GM23338 (cell line): ENCODE results near the gene DIP2B. TPM values are rescaled to one million over a fixed set of nuclear protein-coding genes. Genes with fewer than 3 reads are reported as not detected.

ENCODE experiments used
- ATAC-seq: fragments of 200-7000 bp; cut with Tn5 transposase; 3 replicates; pipeline ENCODE4 v1.9.1; 2020
- DNase-seq: peaks from one replicate; pipeline ENCODE4 v3.0.0-alpha.2; 2015; ENCODE audit warnings: low spot score
- H2AFZ ChIP-seq: fragments of 200-600 bp; sonication (generic); 2 replicates; pipeline ENCODE4 v1.8.0; 2016; ENCODE audit warnings: antibody characterized with exemption, mild to moderate bottlenecking, moderate library complexity
- H3F3A ChIP-seq: fragments of 200-600 bp; sonication (generic); replicated peaks from 2 replicates; pipeline ENCODE4 v1.8.0; 2017; ENCODE audit warnings: antibody characterized with exemption, mixed run types, low read depth
- H3K27ac ChIP-seq: fragments of 200-600 bp; sonication (generic); 2 replicates; pipeline ENCODE4 v1.6.1; 2016; ENCODE audit warnings: low read depth
- H3K27me3 ChIP-seq: fragments of 200-600 bp; sonication (generic); 2 replicates; pipeline ENCODE4 v1.8.0; 2016; ENCODE audit warnings: mild to moderate bottlenecking, mixed run types, moderate library complexity; ENCODE audit not compliant: insufficient read depth
- H3K36me3 ChIP-seq: fragments of 200-600 bp; sonication (generic); 2 replicates; pipeline ENCODE4 v1.8.0; 2016; ENCODE audit warnings: mild to moderate bottlenecking; ENCODE audit not compliant: insufficient read depth
- H3K4me1 ChIP-seq: fragments of 200-600 bp; sonication (generic); 2 replicates; pipeline ENCODE4 v1.8.0; 2016; ENCODE audit warnings: mild to moderate bottlenecking, moderate library complexity; ENCODE audit not compliant: insufficient read depth
- H3K4me2 ChIP-seq: fragments of 200-600 bp; sonication (generic); 2 replicates; pipeline ENCODE4 v1.7.1; 2017; ENCODE audit warnings: mixed run types
- H3K4me3 ChIP-seq: fragments of 200-600 bp; sonication (generic); 2 replicates; pipeline ENCODE4 v1.6.1; 2016; ENCODE audit warnings: mixed run types
- H3K79me2 ChIP-seq: fragments of 200-600 bp; sonication (generic); replicated peaks from 2 replicates; pipeline ENCODE4 v1.8.0; 2017; ENCODE audit warnings: mild to moderate bottlenecking; ENCODE audit not compliant: insufficient read depth
- H3K9me2 ChIP-seq: fragments of 200-600 bp; sonication (generic); 2 replicates; pipeline ENCODE4 v1.8.0; 2017; ENCODE audit not compliant: insufficient read depth
- H4K20me1 ChIP-seq: fragments of 200-600 bp; sonication (generic); replicated peaks from 2 replicates; pipeline ENCODE4 v1.8.0; 2017; ENCODE audit warnings: mild to moderate bottlenecking; ENCODE audit not compliant: insufficient read depth
- H3K27ac Mint-ChIP-seq: 2 replicates; pipeline ENCODE4 v1.8.0; 2020; ENCODE audit warnings: inconsistent platforms, mild to moderate bottlenecking, moderate library complexity, mixed read lengths
- H3K27me3 Mint-ChIP-seq: 3 replicates; pipeline ENCODE4 v1.8.0; 2022; ENCODE audit warnings: low read depth, mild to moderate bottlenecking, moderate library complexity, mixed read lengths, inconsistent platforms; ENCODE audit not compliant: insufficient read depth, poor library complexity
- H3K36me3 Mint-ChIP-seq: 3 replicates; pipeline ENCODE4 v1.8.0; 2021; ENCODE audit warnings: low read depth, mild to moderate bottlenecking, inconsistent platforms, moderate library complexity, mixed read lengths
- H3K4me1 Mint-ChIP-seq: 3 replicates; pipeline ENCODE4 v1.8.0; 2020; ENCODE audit warnings: mild to moderate bottlenecking, inconsistent platforms, mixed read lengths
- H3K4me3 Mint-ChIP-seq: 3 replicates; pipeline ENCODE4 v1.8.0; 2021; ENCODE audit warnings: moderate library complexity, mild to moderate bottlenecking, inconsistent platforms, mixed read lengths
- H3K9me3 Mint-ChIP-seq: 3 replicates; pipeline ENCODE4 v1.8.0; 2020; ENCODE audit warnings: moderate library complexity, mild to moderate bottlenecking, inconsistent platforms, mixed read lengths
- CREB1 ChIP-seq: fragments of 250-450 bp; sonication (Bioruptor Pico); IDR thresholded peaks from 2 replicates; pipeline ENCODE4 v1.5.0; 2020; ENCODE audit warnings: low read depth, mild to moderate bottlenecking, moderate library complexity
- CTCF ChIP-seq, 2 experiments: fragments of 200-600 bp in 1 of 2; sonication (generic) in 1 of 2; conservative IDR thresholded peaks; 2 replicates each; pipeline versions ENCODE4 v1.5.1 to v1.6.1; 2016 to 2017; ENCODE audit warnings: antibody characterized with exemption in 2 of 2, low read depth in 2 of 2, mild to moderate bottlenecking in 2 of 2, moderate library complexity in 1 of 2
- ETS1 ChIP-seq: IDR thresholded peaks from 2 replicates; pipeline ENCODE4 v1.6.1; 2016; ENCODE audit warnings: antibody characterized with exemption
- EZH2 ChIP-seq: fragments of 200-600 bp; sonication (generic); IDR thresholded peaks from one replicate; pipeline ENCODE4 v1.8.0; 2017; ENCODE audit warnings: antibody characterized with exemption, mild to moderate bottlenecking, low read depth; ENCODE audit not compliant: unreplicated experiment
- EZH2phosphoT487 ChIP-seq: fragments of 200-600 bp; sonication (generic); IDR thresholded peaks from one replicate; pipeline ENCODE4 v1.8.1; 2018; ENCODE audit warnings: antibody characterized with exemption; ENCODE audit not compliant: unreplicated experiment
- JUNB ChIP-seq: IDR thresholded peaks from one replicate; pipeline ENCODE4 v1.6.1; 2016; ENCODE audit warnings: antibody characterized with exemption; ENCODE audit not compliant: unreplicated experiment
- NANOG ChIP-seq: IDR thresholded peaks from 2 replicates; pipeline ENCODE4 v1.6.1; 2016; ENCODE audit warnings: antibody characterized with exemption, borderline replicate concordance
- POLR2AphosphoS5 ChIP-seq: IDR thresholded peaks from 2 replicates; pipeline ENCODE4 v1.6.1; 2016; ENCODE audit warnings: antibody characterized with exemption, low read depth
- REST ChIP-seq: IDR thresholded peaks from one replicate; pipeline ENCODE4 v1.6.1; 2018; ENCODE audit warnings: antibody characterized with exemption; ENCODE audit not compliant: unreplicated experiment
- STAT1 ChIP-seq: IDR thresholded peaks from one replicate; pipeline ENCODE4 v1.6.1; 2016; ENCODE audit warnings: antibody characterized with exemption; ENCODE audit not compliant: unreplicated experiment
- ZNF114 ChIP-seq: fragments of 250-450 bp; sonication (Bioruptor Pico); IDR thresholded peaks from 2 replicates; pipeline ENCODE4 v1.5.0; 2020; ENCODE audit warnings: mild to moderate bottlenecking, moderate library complexity
- ZNF331 ChIP-seq: fragments of 250-450 bp; sonication (Bioruptor Pico); IDR thresholded peaks from 2 replicates; pipeline ENCODE4 v1.5.0; 2020; ENCODE audit warnings: low read depth, mild to moderate bottlenecking, moderate library complexity
- ZNF462 ChIP-seq: fragments of 250-450 bp; sonication (Bioruptor Pico); IDR thresholded peaks from 2 replicates; pipeline ENCODE4 v1.5.0; 2020; ENCODE audit warnings: mild to moderate bottlenecking, moderate library complexity
- polyA plus RNA-seq: library from polyadenylated mRNA; unstranded; fragments of >200 nt; fragmentation: Nextera tagmentation; extraction: Ambion mirVana; gene quantifications from 2 replicates; pipeline ENCODE4 v1.2.1, GENCODE V29; 2016
- total RNA-seq: library from RNA; depleted of rRNA; stranded (reverse); fragments of >200 nt; shearing (Covaris generic); gene quantifications from 2 replicates; pipeline ENCODE4 v1.2.3, GENCODE V29; 2014

The DIP2B gene
- total and polyA plus RNA-seq, 2 experiments from 2014 or later = 8.0 to 36.4 TPM

- DNase-seq (no peak), ATAC-seq (no peak)
- H3K27ac Mint-ChIP-seq = no peak overlapping the region
- H4K20me1 ChIP-seq = no peaks in the 10 kb centered on the region
- H3K4me2 ChIP-seq = no peak overlapping the region
- H3K36me3 Mint-ChIP-seq = peaks cover 9% of the 10 kb centered on the region; the same call in 2 of the 3 replicates
- no peaks in the 10 kb centered on the region for H3K9me2 ChIP-seq
- H3K36me3 ChIP-seq = no peaks in the 10 kb centered on the region
- H3K27me3 ChIP-seq = no peaks in the 10 kb centered on the region
- H3K4me3 Mint-ChIP-seq = no peak overlapping the region
- peaks cover 17% of the 10 kb centered on the region for H3K4me1 Mint-ChIP-seq
- H3K4me3 ChIP-seq = no peak overlapping the region
- H2AFZ ChIP-seq = no peak overlapping the region
- peaks cover 4% of the 10 kb centered on the region; the same call in 1 of the 2 replicates for H3K4me1 ChIP-seq
- no peaks in the 10 kb centered on the region for H3F3A ChIP-seq
- H3K27me3 Mint-ChIP-seq = peaks cover 11% of the 10 kb centered on the region
- no peak overlapping the region for H3K27ac ChIP-seq
- H3K79me2 ChIP-seq = no peaks in the 10 kb centered on the region
- TF ChIP-seq ZNF114 (CRISPR knock-in tag) (no peak), EZH2phosphoT487 (no peak), NANOG (no peak), REST (no peak), CREB1 (CRISPR knock-in tag) (no peak), POLR2AphosphoS5 (no peak), STAT1 (no peak), EZH2 (no peak), CTCF (conservative IDR thresholded peaks at IDR 0.05; ENCODE audit: low read depth in 2 of 2) (no peak), JUNB (no peak), ETS1 (no peak), ZNF462 (CRISPR knock-in tag) (no peak), ZNF331 (CRISPR knock-in tag) (no peak)
- no peaks in the 10 kb centered on the region for H3K9me3 Mint-ChIP-seq
These were observed 135.6 kb downstream of the DIP2B start for GRCh38 chr12:50640321-50640939.
